Measurements from ENCODE around the gene CMA1.
"Not testable (repeated sequence)": the region's sequence is repeated elsewhere in the genome, so short reads cannot be mapped to it uniquely, and the experiment has no call there.

CMA1 gene

GRCh38 chr14:24508155-24508840 lies at the start of gene CMA1:
TSS of gene CMA1 (minus strand) at chr14:24508265. CDS start at chr14:24508235, 30 bp downstream.
- DNase-seq (ENCODE audit: low read depth in 2 of 2) = no peak

GRCh38 chr14:24556756-24557155 lies 48.7 kb upstream of the CMA1 start:
- DNase-seq (ENCODE audit: low read depth in 2 of 2) = no peak

- not testable (repeated sequence) for DNase-seq (ENCODE audit: low read depth in 2 of 2)
Measured at GRCh38 chr14:24549064-24549463, 41.0 kb upstream of the CMA1 start.

GRCh38 chr14:24542346-24542936 lies 34.4 kb upstream of the CMA1 start:
- DNase-seq (ENCODE audit: low read depth in 2 of 2) = no peak

GRCh38 chr14:24535737-24536136 lies 27.7 kb upstream of the CMA1 start:
- no peak for DNase-seq (ENCODE audit: low read depth in 2 of 2)

- no peak for DNase-seq (ENCODE audit: low read depth in 2 of 2)
Measured at GRCh38 chr14:24534286-24534685, 26.2 kb upstream of the CMA1 start.

GRCh38 chr14:24525877-24526620 lies 18.0 kb upstream of the CMA1 start:
- not testable (repeated sequence) for DNase-seq (ENCODE audit: low read depth in 2 of 2)

- no peak for DNase-seq (ENCODE audit: low read depth in 2 of 2)
Measured at GRCh38 chr14:24518851-24519250, 10.8 kb upstream of the CMA1 start.

GRCh38 chr14:24514209-24514608 lies 6.1 kb upstream of the CMA1 start:
- no peak for DNase-seq (ENCODE audit: low read depth in 2 of 2)

GRCh38 chr14:24513009-24513408 lies 4.9 kb upstream of the CMA1 start:
- DNase-seq (ENCODE audit: low read depth in 2 of 2) = no peak

- no peak for DNase-seq (ENCODE audit: low read depth in 2 of 2)
Measured at GRCh38 chr14:24506443-24506842, 1.6 kb downstream of the CMA1 start.

- no peak for DNase-seq (ENCODE audit: low read depth in 2 of 2)
Measured at GRCh38 chr14:24504425-24504950, 3.6 kb downstream of the CMA1 start.

- DNase-seq (ENCODE audit: low read depth in 2 of 2) = not testable (repeated sequence)
Measured at GRCh38 chr14:24491586-24492408, 16.3 kb downstream of the CMA1 start.

GRCh38 chr14:24483604-24484252 lies 24.3 kb downstream of the CMA1 start:
- no peak for DNase-seq (ENCODE audit: low read depth in 2 of 2)

GRCh38 chr14:24482699-24483303 lies 25.3 kb downstream of the CMA1 start:
- not testable (repeated sequence) for DNase-seq (ENCODE audit: low read depth in 2 of 2)

GRCh38 chr14:24481622-24482324 lies 26.3 kb downstream of the CMA1 start:
- no peak for DNase-seq (ENCODE audit: low read depth in 2 of 2)

- not testable (repeated sequence) for DNase-seq (ENCODE audit: low read depth in 2 of 2)
Measured at GRCh38 chr14:24479999-24480398, 28.1 kb downstream of the CMA1 start.

- no peak for DNase-seq (ENCODE audit: low read depth in 2 of 2)
Measured at GRCh38 chr14:24475261-24475660, 32.8 kb downstream of the CMA1 start.

- no peak for DNase-seq (ENCODE audit: low read depth in 2 of 2)
Measured at GRCh38 chr14:24473211-24473610, 34.9 kb downstream of the CMA1 start.

GRCh38 chr14:24470450-24470849 lies 37.6 kb downstream of the CMA1 start:
- not testable (repeated sequence) for DNase-seq (ENCODE audit: low read depth in 2 of 2)
